Mesothelial cell of epicardium (in vitro differentiated cells): ENCODE data around the gene GMPR. TPM values are rescaled to one million over a fixed set of nuclear protein-coding genes. Genes with fewer than 3 reads are reported as not detected.

Source experiments
- DNase-seq, 2 experiments: peaks; one replicate each; pipeline ENCODE4 v3.0.0; 2021; ENCODE audit warnings: low spot score in 2 of 2; ENCODE audit not compliant: unreplicated experiment in 2 of 2
- H3K27ac Mint-ChIP-seq: 2 replicates; pipeline ENCODE4 v1.8.0; 2021; ENCODE audit warnings: mixed read lengths
- H3K27me3 Mint-ChIP-seq: 2 replicates; pipeline ENCODE4 v1.8.0; 2021; ENCODE audit warnings: low read depth, mixed read lengths
- H3K36me3 Mint-ChIP-seq: 2 replicates; pipeline ENCODE4 v1.8.0; 2021; ENCODE audit warnings: mixed read lengths
- H3K4me1 Mint-ChIP-seq: 2 replicates; pipeline ENCODE4 v1.8.0; 2021; ENCODE audit warnings: mixed read lengths
- H3K4me3 Mint-ChIP-seq: 2 replicates; pipeline ENCODE4 v1.8.0; 2021; ENCODE audit warnings: mild to moderate bottlenecking, moderate library complexity, mixed read lengths
- H3K9me3 Mint-ChIP-seq: 2 replicates; pipeline ENCODE4 v1.8.0; 2021; ENCODE audit warnings: mixed read lengths
- CTCF ChIP-seq: fragments of 200-600 bp; sonication (generic); IDR thresholded peaks from one replicate; pipeline ENCODE4 v1.5.0; 2021; ENCODE audit warnings: antibody characterized with exemption; ENCODE audit not compliant: unreplicated experiment
- total RNA-seq: library from RNA; stranded (reverse); gene quantifications from 3 replicates; pipeline ENCODE4 v1.2.1, GENCODE V29; 2021

GMPR gene
- total RNA-seq, 1 donor from 2014 or later: 4.0 TPM

DNA sequence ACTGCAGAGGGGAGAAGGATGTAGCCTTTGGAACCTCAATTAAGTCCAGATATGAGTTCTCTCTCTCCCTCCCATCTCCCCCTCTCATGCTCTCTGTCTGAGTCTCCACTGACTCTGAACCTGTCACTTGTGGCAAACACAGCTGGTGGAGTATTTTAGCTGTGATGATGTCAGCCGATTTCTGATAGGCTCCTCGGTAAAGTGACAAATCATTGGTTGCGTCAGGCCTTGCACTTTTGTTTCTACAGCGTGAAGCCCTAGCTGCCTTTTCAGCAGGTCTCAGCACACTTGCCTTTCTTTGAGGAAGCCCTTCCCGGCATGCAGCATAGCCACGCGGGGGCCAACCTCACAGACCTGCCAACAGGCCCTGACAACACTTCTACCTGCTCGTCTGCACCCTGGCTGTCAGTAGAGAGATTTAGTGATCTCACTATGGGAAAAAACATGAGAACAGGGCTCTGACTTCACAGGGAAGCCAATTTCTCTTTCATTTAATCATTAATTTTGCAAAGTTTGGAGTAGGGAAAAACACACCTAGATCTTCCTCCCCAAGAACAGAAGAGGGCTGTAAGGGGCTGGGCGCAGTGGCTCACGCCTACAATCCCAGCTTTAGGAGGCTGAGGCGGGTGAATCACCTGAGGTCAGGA lies 84.4 kb downstream of the GMPR start:
- Mint-ChIP-seq H3K4me1 (peaks cover 27% of the 10 kb centered on the region), H3K9me3 (no peaks in the 10 kb centered on the region), H3K36me3 (peaks cover 25% of the 10 kb centered on the region), H3K27ac (peak overlapping the region; percentile 36), H3K27me3 (no peaks in the 10 kb centered on the region), H3K4me3 (no peak overlapping the region)
- no peak for DNase-seq
- no peak for TF ChIP-seq CTCF

- Mint-ChIP-seq H3K4me1 (peaks cover 25% of the 10 kb centered on the region), H3K27me3 (no peaks in the 10 kb centered on the region), H3K9me3 (no peaks in the 10 kb centered on the region), H3K4me3 (no peak overlapping the region), H3K27ac (no peak overlapping the region), H3K36me3 (peaks cover 29% of the 10 kb centered on the region)
- TF ChIP-seq CTCF: no peak
- no peak for DNase-seq
Observed at GRCh38 chr6:16324184-16324583, 85.8 kb downstream of the GMPR start.

DNA sequence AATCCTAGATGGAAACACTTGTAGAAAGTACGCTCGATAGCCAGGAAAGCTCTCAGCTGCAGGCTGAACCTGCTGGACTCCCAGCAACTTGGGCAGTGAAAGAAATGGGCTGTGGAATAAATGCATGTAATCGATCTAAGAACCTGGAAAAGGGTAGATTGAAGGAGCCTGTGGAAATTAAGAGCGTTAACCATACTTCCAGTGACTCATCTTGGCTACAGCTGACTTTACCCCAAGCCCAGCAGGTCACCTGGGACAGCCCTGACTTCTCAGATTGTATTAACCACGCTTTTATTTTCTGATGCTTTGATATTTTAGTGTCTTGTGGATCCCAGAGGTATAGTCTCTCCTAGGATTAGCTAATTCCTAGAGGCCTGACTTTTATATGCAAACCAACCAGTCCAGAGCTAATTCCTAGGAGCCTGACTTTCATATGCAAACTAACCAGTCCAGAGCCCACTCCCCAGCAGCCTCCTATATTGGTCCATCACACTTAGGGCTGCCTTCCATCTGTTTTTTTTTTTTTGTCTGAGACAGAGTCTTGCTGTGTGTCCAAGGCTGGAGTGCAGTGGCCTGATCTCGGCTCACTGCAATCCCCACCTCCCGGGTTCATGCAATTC lies 86.3 kb downstream of the GMPR start:
- Mint-ChIP-seq H3K27me3 (no peaks in the 10 kb centered on the region), H3K36me3 (peaks cover 29% of the 10 kb centered on the region), H3K4me3 (no peak overlapping the region), H3K27ac (peak overlapping the region; percentile 25), H3K9me3 (no peaks in the 10 kb centered on the region), H3K4me1 (peaks cover 20% of the 10 kb centered on the region)
- TF ChIP-seq CTCF: no peak
- no peak for DNase-seq

DNA sequence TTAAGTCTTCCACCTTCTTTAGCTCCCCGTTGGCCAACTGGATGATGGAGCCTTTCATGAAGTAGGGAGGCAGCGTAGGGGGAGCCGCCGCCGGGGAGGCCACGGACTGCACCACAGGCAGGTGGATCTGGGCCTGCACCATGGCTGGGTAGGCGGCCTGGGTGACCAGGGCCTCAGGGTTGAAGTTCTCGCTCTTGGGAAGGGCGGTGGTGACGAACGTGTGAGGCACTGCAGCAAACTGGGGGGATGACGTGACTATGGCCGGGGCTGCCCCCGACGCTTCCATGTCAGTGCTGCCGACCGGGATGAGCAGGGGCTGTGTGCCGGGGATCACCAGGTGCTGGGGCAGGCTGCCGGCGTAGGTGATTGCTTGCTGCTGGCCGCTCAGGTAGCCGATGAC lies 88.1 kb downstream of the GMPR start:
- Mint-ChIP-seq H3K4me3 (no peak overlapping the region), H3K27me3 (no peaks in the 10 kb centered on the region), H3K27ac (no peak overlapping the region), H3K36me3 (peaks cover 29% of the 10 kb centered on the region), H3K9me3 (no peaks in the 10 kb centered on the region), H3K4me1 (peaks cover 9% of the 10 kb centered on the region)
- DNase-seq: no peak
- TF ChIP-seq CTCF: no peak

GRCh38 chr6:16326971-16327776 lies 88.8 kb downstream of the GMPR start:
- Mint-ChIP-seq H3K27me3 (no peaks in the 10 kb centered on the region), H3K9me3 (no peaks in the 10 kb centered on the region), H3K4me1 (peaks cover 9% of the 10 kb centered on the region), H3K36me3 (peaks cover 29% of the 10 kb centered on the region), H3K4me3 (no peak overlapping the region), H3K27ac (no peak overlapping the region)
- no peak for TF ChIP-seq CTCF
- DNase-seq: no peak
